H1 (cell line): ENCODE measurements around the gene VAMP2. TPM values are rescaled to one million over a fixed set of nuclear protein-coding genes. Genes with fewer than 3 reads are reported as not detected.

Source experiments
- KDM4A ChIP-seq: IDR thresholded peaks from one replicate; pipeline ENCODE4 v1.7.1; 2012; ENCODE audit warnings: low read depth, mild to moderate bottlenecking, moderate library complexity, low read length, inconsistent platforms; ENCODE audit not compliant: severe bottlenecking
- TAF7 ChIP-seq: optimal IDR thresholded peaks from 2 replicates; pipeline ENCODE3; 2011; ENCODE audit warnings: low read depth, mild to moderate bottlenecking, inconsistent platforms, low read length, moderate library complexity, borderline replicate concordance
- polyA plus RNA-seq, 7 experiments: library from polyadenylated mRNA; depleted of rRNA in 3 of 7; stranded (reverse) in 5 of 7; unstranded in 2 of 7; fragments of >200 nt in 5 of 7; fragments of 200-250 nt in 2 of 7; gene quantifications; 1 replicate in 5 of 7; 2 replicates in 1 of 7; 4 replicates in 1 of 7; pipeline versions ENCODE4 v1.2.1 to v1.2.3, GENCODE V29; 2011 to 2013; ENCODE audit warnings: missing spikeins in 2 of 7, mixed read lengths in 2 of 7
- total RNA-seq: library from RNA; stranded (reverse); fragmentation: NEBNext Ultra II Directional; extraction: Animal tissue kit (Norgen Biotek cat#: 25700); gene quantifications from 2 replicates; pipeline ENCODE4 v1.2.1, GENCODE V29; 2021

Gene VAMP2
- total and polyA plus RNA-seq, 2 of the 8 experiments (the other 6 are each of a cell fraction or from before 2014, with no cell fraction given) = 19.3 to 20.5 TPM

GRCh38 chr17:8122924-8123694 is 39.6 kb downstream of the VAMP2 start (continued):
- TF ChIP-seq TAF7 = no peak
- peak; percentile 31 for TF ChIP-seq KDM4A
- TF ChIP-seq, all 59 proteins: peak for 6
